Activated CD4-positive, CD25-positive, alpha-beta regulatory T cell treated with anti-CD3 and anti-CD28 coated beads, Interleukin-2, amount 50 U/mL, for 24 hours (primary cell): ENCODE results near the gene UBE2G2.

Source experiments
- ATAC-seq, 2 donors: fragments of 150-1000 bp; cut with Tn5 transposase; one replicate each; pipeline ENCODE4 v1.10.0; 2021; ENCODE audit warnings: mild to moderate bottlenecking in 1 of 2, moderate library complexity in 1 of 2

UBE2G2 gene

GRCh38 chr21:44762221-44763049 is 39.2 kb downstream of the UBE2G2 start:
- ATAC-seq, result no peak

GRCh38 chr21:44761747-44762208 is 39.8 kb downstream of the UBE2G2 start:
- no peak for ATAC-seq

GRCh38 chr21:44761011-44761729 is 40.5 kb downstream of the UBE2G2 start:
- no peak for ATAC-seq

DNA sequence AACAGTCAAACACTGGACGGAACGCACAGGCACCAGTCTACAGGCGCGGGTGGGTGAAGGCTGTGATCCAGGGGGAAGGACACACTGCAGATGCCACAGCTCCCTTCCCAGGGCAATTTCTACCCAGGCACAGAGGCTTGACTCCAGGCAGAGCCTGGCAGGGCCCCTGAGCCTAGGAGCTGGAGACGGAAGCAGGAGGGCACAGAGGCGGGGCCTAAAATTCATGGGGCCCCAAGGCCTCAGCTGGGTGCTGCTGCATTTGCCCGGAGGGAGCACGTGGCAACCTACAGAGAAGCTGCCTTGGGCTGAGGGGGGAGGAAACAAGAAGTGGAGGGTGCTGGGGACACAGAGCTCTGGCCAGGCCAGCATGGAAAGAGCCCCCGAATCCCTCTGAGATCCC is 41.2 kb downstream of the UBE2G2 start:
- no peak for ATAC-seq

- no peak for ATAC-seq
Observed at GRCh38 chr21:44759628-44760285, 41.9 kb downstream of the UBE2G2 start.

GRCh38 chr21:44758781-44759627 is 42.6 kb downstream of the UBE2G2 start:
- no peak for ATAC-seq

GRCh38 chr21:44758141-44758561 is 43.5 kb downstream of the UBE2G2 start:
- ATAC-seq, result no peak

DNA sequence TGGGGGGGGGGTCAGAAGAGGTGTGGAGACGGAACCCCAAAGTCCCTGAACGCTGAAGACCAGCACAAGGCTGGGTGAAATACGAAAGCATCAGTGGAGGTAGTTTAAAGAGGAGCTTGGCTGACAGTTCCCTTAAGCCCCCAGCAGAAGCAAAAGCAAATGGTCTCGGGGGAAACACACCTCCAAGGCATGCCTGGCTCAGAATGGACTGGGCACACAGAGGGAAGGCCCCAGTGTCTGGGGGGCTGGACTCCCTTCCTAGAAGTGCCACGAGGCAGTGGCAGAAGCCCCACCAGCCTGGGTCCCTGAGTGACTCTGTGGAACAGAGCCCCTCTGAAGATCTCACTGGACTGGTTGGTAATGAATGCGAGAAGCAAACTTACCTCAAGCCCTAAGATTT is 43.9 kb downstream of the UBE2G2 start:
- no peak for ATAC-seq

GRCh38 chr21:44756423-44757185 is 45.0 kb downstream of the UBE2G2 start:
- ATAC-seq, result no peak

GRCh38 chr21:44755227-44755626 is 46.4 kb downstream of the UBE2G2 start:
- no peak for ATAC-seq

- no peak for ATAC-seq
Observed at GRCh38 chr21:44753357-44753756, 48.3 kb downstream of the UBE2G2 start.

GRCh38 chr21:44752671-44753235 is 48.9 kb downstream of the UBE2G2 start:
- no peak for ATAC-seq

GRCh38 chr21:44751799-44752636 is 49.6 kb downstream of the UBE2G2 start:
- no peak for ATAC-seq

DNA sequence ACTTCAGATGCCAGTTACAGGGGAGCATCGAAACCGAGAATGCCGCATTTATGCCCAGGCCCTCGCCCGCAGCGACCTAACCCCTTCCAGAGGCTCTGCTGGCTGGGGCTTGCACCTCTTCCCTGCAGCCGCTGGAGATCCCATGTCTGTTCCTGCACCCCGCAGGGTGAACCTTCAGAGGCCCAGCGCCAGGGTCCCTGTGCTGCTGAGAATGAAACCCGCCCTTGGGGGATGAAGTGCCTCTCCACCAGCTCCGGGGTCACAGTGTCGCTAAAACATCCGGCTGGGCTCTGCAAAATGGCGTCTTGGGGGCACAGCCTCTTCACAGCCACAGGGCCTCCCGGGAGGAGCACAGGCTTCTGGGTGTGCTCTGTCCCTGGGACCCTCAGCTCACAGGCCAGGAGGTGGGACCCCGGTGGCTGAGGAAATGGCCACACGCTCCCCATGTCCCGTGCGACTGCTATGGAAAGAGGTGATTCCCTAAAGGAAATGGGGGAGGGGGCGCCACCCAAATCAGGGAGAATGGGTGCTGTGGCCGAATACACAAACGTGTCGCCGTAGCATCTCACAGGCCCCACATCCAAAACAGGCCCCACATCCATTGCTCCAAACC is 50.3 kb downstream of the UBE2G2 start:
- ATAC-seq, result no peak

DNA sequence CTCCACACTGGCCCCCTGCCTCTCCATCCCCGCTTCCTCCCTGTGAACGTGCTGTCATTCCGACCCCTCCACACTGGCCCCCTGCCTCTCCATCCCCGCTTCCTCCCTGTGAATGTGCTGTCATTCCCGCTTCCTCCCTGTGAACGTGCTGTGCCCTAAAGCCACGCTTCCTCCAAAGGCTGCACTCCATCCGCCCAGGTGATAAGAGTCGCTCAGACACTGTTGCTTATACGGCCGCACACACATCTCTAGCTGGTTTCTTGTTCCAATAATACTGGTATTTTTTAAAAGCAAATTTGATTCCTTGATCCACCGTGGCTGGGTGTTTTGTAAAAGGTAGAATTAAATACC is 51.0 kb downstream of the UBE2G2 start:
- no peak for ATAC-seq

GRCh38 chr21:44749759-44750674 is 51.6 kb downstream of the UBE2G2 start:
- no peak for ATAC-seq

- no peak for ATAC-seq
Observed at GRCh38 chr21:44749116-44749758, 52.4 kb downstream of the UBE2G2 start.

DNA sequence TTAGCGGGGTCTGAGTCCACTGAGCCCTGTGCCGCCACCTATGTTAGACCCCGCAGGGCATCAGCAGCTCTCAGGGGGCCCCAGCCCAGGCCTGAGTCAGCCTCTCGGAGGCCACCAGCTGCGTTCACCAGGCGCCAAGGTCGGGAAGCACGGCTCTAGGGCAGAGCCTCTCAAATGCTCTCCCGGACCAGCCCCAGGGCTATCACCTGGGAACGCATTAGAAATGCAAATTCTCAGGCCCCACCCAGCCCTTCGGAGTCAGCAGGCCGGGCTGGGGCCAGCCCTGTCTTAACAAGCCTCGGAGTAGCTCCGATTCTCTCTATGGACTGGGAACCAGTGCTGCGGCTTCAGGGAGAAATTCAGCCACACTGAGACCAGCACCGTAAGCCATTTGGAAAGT is 53.0 kb downstream of the UBE2G2 start:
- ATAC-seq, result no peak
